GM12801 (cell line): ENCODE results near the gene ASAP2.

Experiments
- CTCF ChIP-seq: IDR thresholded peaks from one replicate; pipeline ENCODE4 v1.5.1; 2011; ENCODE audit warnings: control low read depth; ENCODE audit not compliant: insufficient read length; ENCODE audit errors: extremely low read depth

The ASAP2 gene

GRCh38 chr2:9214873-9215272, 8.3 kb downstream of the ASAP2 start:
- TF ChIP-seq CTCF, result no peak

GRCh38 chr2:9215680-9216079, 9.1 kb downstream of the ASAP2 start:
- TF ChIP-seq CTCF, result no peak

GRCh38 chr2:9217838-9218770, 11.5 kb downstream of the ASAP2 start:
- TF ChIP-seq CTCF, result no peak

GRCh38 chr2:9219027-9219445, 12.4 kb downstream of the ASAP2 start:
- TF ChIP-seq CTCF, result no peak

- TF ChIP-seq CTCF, result no peak
Measured at GRCh38 chr2:9220201-9220600, 13.6 kb downstream of the ASAP2 start.

GRCh38 chr2:9221223-9221622, 14.6 kb downstream of the ASAP2 start:
- TF ChIP-seq CTCF, result no peak

GRCh38 chr2:9222239-9222892, 15.8 kb downstream of the ASAP2 start:
- no peak for TF ChIP-seq CTCF
